OCI-LY3 (cell line): ENCODE data around the gene LSR.

Source experiments
- EZH2phosphoT487 ChIP-seq: fragments of 200-600 bp; shearing (Covaris generic); IDR thresholded peaks from 2 replicates; pipeline ENCODE4 v1.6.1; 2018; ENCODE audit warnings: antibody characterized with exemption, mixed run types, low read depth
- TF ChIP-seq, protein P1 (sequence below): fragments of 200-600, 300-600 bp; sonication (generic); IDR thresholded peaks from 2 replicates; pipeline ENCODE4 v1.5.1; 2014; ENCODE audit warnings: antibody characterized with exemption, low read length, low read depth

- TF ChIP-seq, protein P1, sequence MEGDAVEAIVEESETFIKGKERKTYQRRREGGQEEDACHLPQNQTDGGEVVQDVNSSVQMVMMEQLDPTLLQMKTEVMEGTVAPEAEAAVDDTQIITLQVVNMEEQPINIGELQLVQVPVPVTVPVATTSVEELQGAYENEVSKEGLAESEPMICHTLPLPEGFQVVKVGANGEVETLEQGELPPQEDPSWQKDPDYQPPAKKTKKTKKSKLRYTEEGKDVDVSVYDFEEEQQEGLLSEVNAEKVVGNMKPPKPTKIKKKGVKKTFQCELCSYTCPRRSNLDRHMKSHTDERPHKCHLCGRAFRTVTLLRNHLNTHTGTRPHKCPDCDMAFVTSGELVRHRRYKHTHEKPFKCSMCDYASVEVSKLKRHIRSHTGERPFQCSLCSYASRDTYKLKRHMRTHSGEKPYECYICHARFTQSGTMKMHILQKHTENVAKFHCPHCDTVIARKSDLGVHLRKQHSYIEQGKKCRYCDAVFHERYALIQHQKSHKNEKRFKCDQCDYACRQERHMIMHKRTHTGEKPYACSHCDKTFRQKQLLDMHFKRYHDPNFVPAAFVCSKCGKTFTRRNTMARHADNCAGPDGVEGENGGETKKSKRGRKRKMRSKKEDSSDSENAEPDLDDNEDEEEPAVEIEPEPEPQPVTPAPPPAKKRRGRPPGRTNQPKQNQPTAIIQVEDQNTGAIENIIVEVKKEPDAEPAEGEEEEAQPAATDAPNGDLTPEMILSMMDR, result no peak
- TF ChIP-seq EZH2phosphoT487, result no peak
Measured at GRCh38 chr19:35267353-35267817, 18.6 kb downstream of the LSR start.
